Stimulated activated CD4-positive, alpha-beta T cell treated with anti-CD3 and anti-CD28 coated beads, Interleukin-4, amount 100 ng/mL, for 48 hours (primary cell): ENCODE results near the gene TAF4.
"Not testable (repeated sequence)": the region's sequence is repeated elsewhere in the genome, so short reads cannot be mapped to it uniquely, and the experiment has no call there.

Experiments used
- DNase-seq, 2 donors: peaks; one replicate each; pipeline ENCODE4 v3.0.0-alpha.2; 2020; ENCODE audit warnings: low read depth in 2 of 2

TAF4 gene

GRCh38 chr20:62065674-62066338 is at the start of gene TAF4:
TAF4 (minus strand) TSS chr20:62065881; CDS start chr20:62065810, 71 bp downstream.
- DNase-seq: peak; percentile 64 to 65

- no peak for DNase-seq
Observed at GRCh38 chr20:62114894-62115293, 49.2 kb upstream of the TAF4 start.

DNA sequence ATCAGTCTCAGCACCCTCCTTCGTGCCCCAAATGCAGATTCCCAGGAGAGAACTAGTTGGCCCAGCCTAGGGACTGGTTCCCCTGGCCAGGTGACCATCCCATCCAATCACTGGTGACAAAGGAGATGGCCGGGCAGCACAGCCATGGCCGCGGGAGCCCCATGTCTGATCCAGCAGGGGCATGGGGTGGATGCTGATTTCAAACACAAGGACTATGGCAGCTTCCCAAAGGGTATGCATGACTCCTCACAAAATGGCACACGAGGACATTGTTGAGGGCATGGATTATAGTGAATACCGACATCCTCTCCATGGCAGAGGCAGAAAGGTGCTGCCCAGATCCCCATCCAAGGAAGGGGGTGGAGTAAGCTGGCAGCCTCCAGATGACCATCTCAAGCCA is 46.7 kb upstream of the TAF4 start:
- no peak for DNase-seq

DNA sequence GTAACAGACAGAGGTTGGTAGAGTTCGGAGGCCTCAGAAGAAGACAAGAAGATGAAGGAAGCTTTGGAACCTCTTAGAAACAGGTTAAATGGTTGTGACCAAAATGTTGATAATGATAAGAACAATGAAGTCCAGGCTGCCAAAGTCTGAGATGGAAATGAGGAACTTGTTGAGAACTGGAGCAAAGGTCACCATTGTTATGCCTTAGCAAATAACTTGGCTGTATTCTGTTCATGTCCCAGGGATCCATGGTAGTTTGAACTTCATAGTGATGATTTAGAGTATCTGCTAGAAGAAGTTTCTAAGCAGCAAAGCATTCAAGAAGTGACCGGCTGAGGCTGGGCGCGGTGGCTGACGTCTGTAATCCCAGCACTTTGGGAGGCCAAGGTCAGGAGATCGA is 45.5 kb upstream of the TAF4 start:
- no peak for DNase-seq

DNA sequence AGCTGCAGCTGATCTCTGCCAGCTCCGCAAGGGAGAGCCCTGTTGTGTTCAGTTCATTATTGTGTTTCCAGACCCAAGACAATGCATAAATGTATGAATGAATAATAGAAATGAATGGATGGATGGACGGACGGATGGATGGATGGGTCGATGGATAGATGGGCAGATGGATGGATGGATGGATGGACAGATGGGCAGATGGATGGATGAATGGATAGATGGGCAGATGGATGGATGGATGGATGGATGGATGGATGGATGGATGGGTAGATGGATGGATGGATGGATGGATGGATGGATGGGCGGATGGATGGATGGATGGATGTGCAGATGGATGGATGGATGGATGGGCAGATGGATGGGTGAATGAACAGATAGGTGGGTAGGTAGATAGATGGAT is 39.9 kb upstream of the TAF4 start:
- DNase-seq: no peak

DNA sequence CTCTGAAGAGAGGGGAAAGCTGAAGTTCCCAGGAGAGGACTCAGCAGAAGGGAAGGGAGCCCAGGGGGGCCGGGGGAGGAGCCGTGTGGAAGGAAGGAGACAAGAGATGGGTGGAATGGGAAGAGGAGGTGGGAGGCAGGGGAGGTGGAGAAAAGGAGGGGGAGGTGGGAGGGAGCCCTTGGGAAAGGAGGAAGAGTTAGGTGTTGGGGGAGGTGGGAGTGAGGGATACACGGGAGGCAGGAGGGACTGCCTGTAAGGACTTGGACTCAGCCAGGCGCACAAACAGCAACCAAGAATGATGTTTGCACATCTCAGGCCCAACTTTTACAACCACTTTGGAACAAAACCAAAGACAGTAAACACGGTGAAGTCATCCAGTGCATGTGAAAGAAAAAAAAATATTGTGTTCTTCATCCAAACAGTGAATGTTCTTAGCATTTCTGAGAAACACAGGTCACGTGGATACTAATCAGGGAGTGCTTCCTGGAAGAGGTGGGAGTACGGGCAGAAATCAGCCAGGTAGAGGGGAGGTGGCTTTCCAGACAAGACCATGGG is 39.2 kb upstream of the TAF4 start:
- no peak for DNase-seq

GRCh38 chr20:62104234-62104789 is 38.6 kb upstream of the TAF4 start:
- no peak for DNase-seq

DNA sequence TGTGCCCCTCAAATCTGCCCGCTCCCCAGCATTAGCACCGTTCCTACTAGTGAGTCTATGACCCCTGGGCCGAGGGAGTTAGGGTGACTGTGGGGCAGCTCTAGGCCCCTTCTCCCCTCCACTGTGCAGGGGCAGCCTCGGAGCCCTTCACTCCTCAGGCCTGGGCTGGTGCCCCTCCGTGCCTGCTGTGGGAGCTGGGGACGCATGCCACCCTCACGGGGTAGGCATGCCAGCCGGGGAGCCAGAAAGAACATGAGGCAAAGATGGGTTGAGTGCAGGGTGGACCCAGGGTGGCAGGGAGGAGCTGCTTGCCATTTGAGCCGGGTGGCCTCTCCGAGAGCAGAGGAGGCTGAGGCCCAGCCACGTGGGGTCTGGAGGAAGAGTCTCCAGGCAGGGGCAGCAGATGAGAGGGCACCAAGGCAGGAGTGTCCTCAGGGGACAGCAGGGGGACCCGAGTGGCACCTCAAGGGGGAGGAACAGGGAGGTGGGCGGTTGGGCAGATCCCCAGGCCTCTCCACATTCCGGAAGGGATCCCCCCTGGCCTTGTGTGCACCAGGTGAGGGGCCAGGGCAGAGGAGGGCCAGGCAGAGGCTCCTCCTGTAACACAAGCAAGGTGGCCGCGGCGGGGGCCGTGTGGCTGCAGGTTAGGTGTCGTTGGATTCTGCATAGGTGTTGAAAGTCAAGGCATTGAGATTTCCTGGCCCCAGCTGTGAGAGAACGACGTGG is 38.0 kb upstream of the TAF4 start:
- DNase-seq: no peak

DNA sequence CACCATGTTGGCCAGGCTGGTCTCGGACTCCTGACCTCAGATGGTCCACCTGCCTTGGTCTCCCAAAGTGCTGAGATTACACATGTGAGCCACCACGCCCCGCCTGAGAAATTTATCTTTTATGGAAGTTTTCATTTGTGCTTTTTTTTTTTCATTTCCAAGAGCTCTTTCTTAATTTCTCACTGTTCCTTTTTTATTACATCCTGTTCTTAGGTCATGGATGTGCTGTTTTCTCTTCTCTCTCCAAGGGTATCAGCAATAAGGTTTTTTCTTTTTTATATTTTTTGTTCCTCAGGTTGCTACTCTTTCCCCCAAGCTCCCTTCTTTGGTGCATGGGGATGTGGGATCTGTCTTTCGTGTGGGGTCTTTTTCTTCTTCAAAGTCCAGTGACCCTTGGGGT is 35.4 kb upstream of the TAF4 start:
- DNase-seq: no peak

DNA sequence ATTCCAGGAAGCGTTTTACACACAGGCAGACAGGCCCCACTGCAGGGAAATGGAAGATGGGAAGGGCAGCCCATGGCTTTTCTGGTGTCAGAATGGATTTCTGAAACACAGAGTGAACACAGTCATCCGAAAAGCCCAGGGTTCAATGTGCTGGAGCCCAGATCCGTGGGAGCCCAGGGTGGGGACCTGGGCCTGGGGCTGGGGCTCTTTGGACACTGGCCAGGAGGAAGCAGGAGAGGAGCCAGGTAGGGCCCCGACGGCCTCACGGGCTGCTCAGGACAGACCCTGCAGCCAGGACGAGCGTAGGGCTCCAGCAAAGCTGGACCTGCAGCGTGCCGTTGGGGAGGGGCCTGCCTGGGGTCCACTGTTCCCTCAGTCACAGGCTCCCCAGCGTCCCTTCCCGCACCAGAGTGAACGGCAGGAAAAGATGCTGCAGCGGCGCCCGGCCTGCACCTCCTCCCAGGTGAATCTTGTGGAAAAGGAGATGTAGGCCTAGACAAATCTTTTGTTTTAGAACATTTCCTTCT is 32.3 kb upstream of the TAF4 start:
- no peak for DNase-seq

GRCh38 chr20:62096421-62097380 is 31.0 kb upstream of the TAF4 start:
- DNase-seq: no peak

GRCh38 chr20:62089393-62089792 is 23.7 kb upstream of the TAF4 start:
- no peak for DNase-seq

DNA sequence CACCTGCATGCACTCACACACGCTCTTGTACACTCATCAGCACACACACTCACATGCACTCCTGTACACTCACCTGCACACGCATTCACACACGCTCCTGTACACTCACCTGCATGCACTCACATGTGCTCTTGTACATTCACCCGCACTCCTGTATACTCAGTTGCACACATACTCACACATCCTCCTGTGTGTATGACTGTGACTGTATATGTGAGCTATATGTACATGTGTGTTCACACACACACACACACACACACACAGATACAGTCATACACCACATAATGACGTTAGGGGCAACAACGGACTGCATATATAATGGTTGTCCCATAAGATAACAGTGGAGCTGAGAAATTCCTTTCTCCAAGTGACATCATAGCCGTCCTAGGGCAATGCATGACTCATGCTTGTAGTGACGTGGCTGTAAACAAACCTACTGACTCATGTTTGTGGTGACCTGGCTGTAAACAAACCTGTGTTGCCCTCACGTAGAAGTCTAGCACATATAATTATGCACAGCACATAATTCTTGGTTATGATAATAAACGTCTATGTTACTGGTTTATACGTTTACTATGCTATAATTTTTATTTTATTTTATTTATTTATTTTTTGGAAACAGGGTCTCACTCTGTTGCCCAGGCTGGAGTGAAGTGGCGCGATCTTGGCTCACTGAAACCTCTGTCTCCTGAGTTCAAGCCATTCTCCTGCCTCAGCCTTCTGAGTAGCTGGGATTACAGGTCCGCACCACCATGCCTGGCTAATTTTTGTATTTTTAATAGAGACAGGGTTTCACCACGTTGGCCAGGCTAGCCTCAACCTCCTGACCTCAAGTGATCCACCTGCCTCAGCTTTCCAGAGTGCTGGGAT is 22.8 kb upstream of the TAF4 start:
- no peak for DNase-seq

- no peak for DNase-seq
Observed at GRCh38 chr20:62087632-62088031, 22.0 kb upstream of the TAF4 start.

DNA sequence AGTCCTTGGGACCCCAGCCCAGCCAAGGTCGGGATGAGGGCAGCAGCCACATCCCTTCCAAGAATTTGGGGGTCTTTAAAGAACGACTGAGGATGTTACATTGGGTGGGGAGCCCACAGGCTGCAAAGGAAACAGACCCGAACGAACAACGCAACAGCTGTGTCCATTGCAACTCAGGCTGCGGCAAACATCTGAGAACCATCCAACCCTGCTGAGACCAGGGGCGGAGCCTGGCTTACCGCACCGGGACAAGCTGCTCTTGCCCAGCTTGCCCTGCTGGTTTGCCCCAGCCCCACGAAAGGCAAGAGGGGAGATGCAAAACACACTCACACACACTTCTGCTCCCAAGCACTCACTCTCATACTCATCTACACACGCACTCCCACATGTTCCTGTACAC is 21.5 kb upstream of the TAF4 start:
- no peak for DNase-seq

DNA sequence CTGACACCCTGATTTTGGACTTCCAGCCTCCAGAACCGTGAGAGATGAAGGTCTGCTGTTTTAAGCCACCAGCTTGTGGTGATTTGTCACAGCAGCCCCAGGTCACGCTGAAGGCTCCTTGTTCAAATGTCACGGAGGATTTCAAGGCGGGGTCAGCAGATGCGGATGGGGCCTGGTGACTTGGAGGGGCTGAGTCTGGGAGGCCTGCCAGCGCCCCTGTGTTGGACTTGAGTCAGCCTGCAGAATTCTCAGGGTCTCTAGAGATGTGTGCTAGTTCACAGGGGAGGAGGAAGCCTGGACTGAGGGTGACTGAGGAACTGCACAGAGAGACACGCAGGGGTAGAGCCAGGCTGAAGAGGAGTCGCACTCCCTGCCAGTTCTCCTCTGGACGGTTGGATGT is 19.5 kb upstream of the TAF4 start:
- DNase-seq: no peak

- DNase-seq: not testable (repeated sequence)
Observed at GRCh38 chr20:62084224-62084623, 18.5 kb upstream of the TAF4 start.

GRCh38 chr20:62083312-62083711 is 17.6 kb upstream of the TAF4 start:
- no peak for DNase-seq

DNA sequence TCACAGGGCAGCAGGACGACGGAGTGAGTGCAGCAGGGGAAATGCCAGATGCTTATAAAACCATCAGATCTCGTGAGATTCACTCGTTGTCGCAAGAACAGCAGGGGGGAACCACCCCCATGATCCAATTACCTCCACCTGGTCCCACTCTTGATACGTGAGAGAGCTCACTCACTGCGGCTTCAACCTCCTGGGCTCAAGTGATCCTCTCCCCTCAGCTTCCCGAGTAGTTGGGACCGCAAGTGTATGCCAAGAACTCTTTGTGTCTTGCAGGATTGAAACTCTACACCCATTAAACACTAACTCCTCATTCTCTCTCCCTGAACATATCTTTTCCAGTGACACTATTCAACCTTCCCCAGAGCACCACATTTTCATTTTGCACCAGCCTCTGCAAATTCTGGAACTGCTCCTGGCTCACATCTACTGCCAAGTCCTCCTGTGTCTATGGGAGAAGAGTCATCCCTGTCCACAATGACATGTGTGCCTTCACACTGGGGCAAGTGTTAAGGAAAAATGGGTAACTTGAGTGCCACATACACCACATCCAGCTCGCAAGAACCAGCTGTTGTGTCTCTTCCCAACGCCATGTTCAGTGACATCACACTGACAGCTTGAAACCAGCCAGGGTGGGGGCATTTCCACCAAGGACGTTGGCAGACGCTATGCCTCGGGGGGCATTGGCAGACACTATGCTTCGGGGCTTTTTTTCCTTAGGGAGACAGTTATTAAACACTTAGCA is 14.7 kb upstream of the TAF4 start:
- no peak for DNase-seq

- no peak for DNase-seq
Observed at GRCh38 chr20:62079166-62079565, 13.5 kb upstream of the TAF4 start.
